HEK293T (cell line): ENCODE results near the gene RTN1.

Experiments
- CTCF ChIA-PET: fragments of 350-600 bp; formaldehyde crosslinking; extraction: SDS; loops from one replicate; lab custom pipeline; 2021; ENCODE audit warnings: antibody characterized with exemption, inconsistent platforms; lab: Yijun Ruan, JAX
- POLR2A ChIA-PET: fragments of 350-600 bp; formaldehyde crosslinking; extraction: SDS; loops from one replicate; lab custom pipeline; 2020; ENCODE audit warnings: antibody characterized with exemption, inconsistent platforms; lab: Yijun Ruan, JAX
- DNase-seq: peaks from one replicate; pipeline ENCODE4 v3.0.0; 2012; ENCODE audit warnings: mixed read lengths; ENCODE audit errors: extremely low spot score
- ARNT ChIP-seq: fragments of 450-650 bp; IDR thresholded peaks from 2 replicates; pipeline ENCODE4 v1.6.1; 2017; ENCODE audit warnings: mild to moderate bottlenecking
- BHLHE40 ChIP-seq: fragments of 450-650 bp; IDR thresholded peaks from 2 replicates; pipeline ENCODE4 v1.6.1; 2016; ENCODE audit warnings: mild to moderate bottlenecking, moderate library complexity, borderline replicate concordance
- CTBP1 ChIP-seq: fragments of 450-650 bp; IDR thresholded peaks from 2 replicates; pipeline ENCODE4 v1.6.1; 2016; ENCODE audit warnings: borderline replicate concordance
- ELF4 ChIP-seq: fragments of 450-650 bp; IDR thresholded peaks from 2 replicates; pipeline ENCODE4 v1.6.1; 2017; ENCODE audit warnings: antibody characterized with exemption
- FOXA1 ChIP-seq: fragments of 450-650 bp; IDR thresholded peaks from 2 replicates; pipeline ENCODE4 v1.6.1; 2016; ENCODE audit warnings: mild to moderate bottlenecking
- FOXK2 ChIP-seq: fragments of 450-650 bp; IDR thresholded peaks from 2 replicates; pipeline ENCODE4 v1.6.1; 2016; ENCODE audit warnings: mild to moderate bottlenecking
- FOXM1 ChIP-seq: fragments of 450-650 bp; IDR thresholded peaks from 2 replicates; pipeline ENCODE4 v1.6.1; 2017; ENCODE audit warnings: mild to moderate bottlenecking, borderline replicate concordance
- HDGF ChIP-seq: fragments of 450-650 bp; IDR thresholded peaks from 2 replicates; pipeline ENCODE4 v1.6.1; 2017; ENCODE audit warnings: antibody characterized with exemption, borderline replicate concordance
- L3MBTL2 ChIP-seq: fragments of 450-650 bp; conservative IDR thresholded peaks from 2 replicates; pipeline ENCODE4 v1.6.1; 2016; ENCODE audit warnings: mild to moderate bottlenecking
- LEF1 ChIP-seq: fragments of 450-650 bp; IDR thresholded peaks from 2 replicates; pipeline ENCODE4 v1.6.1; 2017; ENCODE audit warnings: mild to moderate bottlenecking, borderline replicate concordance
- NFRKB ChIP-seq: fragments of 450-650 bp; IDR thresholded peaks from 2 replicates; pipeline ENCODE4 v1.6.1; 2016; ENCODE audit warnings: mild to moderate bottlenecking, moderate library complexity
- PKNOX1 ChIP-seq: fragments of 450-650 bp; IDR thresholded peaks from 2 replicates; pipeline ENCODE4 v1.6.1; 2016
- SP1 ChIP-seq: fragments of 450-650 bp; IDR thresholded peaks from 2 replicates; pipeline ENCODE4 v1.6.1; 2017
- SUZ12 ChIP-seq: fragments of 450-650 bp; IDR thresholded peaks from 2 replicates; pipeline ENCODE4 v1.6.1; 2016; ENCODE audit warnings: mild to moderate bottlenecking
- TARDBP ChIP-seq: fragments of 450-650 bp; IDR thresholded peaks from 2 replicates; pipeline ENCODE4 v1.6.1; 2016
- ZNF384 ChIP-seq: fragments of 450-650 bp; IDR thresholded peaks from 2 replicates; pipeline ENCODE4 v1.6.1; 2016

The RTN1 gene

DNA sequence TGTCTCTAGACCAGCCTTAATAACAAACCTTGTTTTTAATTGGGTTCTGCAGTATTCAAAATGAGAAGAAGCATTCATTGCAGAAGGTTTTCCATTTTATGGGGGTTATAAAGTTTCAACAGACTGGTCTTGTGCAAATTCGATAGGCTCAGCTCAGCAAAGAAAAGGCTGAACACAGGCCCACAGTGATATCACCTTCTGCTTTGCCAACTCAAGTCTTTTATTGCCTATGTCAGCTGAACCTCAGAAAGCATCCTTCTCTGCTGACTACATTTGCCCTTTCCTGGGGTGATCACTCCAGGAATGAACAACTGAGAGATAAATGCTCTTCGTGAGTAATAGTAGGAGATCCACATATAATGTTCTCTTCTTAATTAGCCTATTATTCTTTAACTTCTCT is 159.5 kb downstream of the RTN1 start:
- ChIA-PET CTCF (no interaction called here), POLR2A (interaction anchor here (1.3 kb wide), 1 partner anchor 78 kb away, joined by 3 read pairs; no protein-coding TSS in a partner anchor)
- DNase-seq, result no peak
- TF ChIP-seq LEF1 (no peak), HDGF (no peak), SP1 (no peak), SUZ12 (no peak), BHLHE40 (no peak), ARNT (no peak), PKNOX1 (no peak), CTBP1 (no peak), FOXM1 (no peak), L3MBTL2 (no peak), NFRKB (no peak), TARDBP (no peak), FOXA1 (no peak), ZNF384 (no peak), ELF4 (no peak), FOXK2 (no peak)

GRCh38 chr14:59707778-59708561 is 162.6 kb downstream of the RTN1 start:
- TF ChIP-seq FOXM1 (no peak), PKNOX1 (no peak), HDGF (no peak), FOXK2 (no peak), SP1 (no peak), BHLHE40 (no peak), SUZ12 (no peak), ARNT (no peak), LEF1 (no peak), TARDBP (no peak), FOXA1 (no peak), L3MBTL2 (no peak), NFRKB (no peak)
- CTCF ChIA-PET, result interaction anchor here (0.6 to 1.6 kb wide), 3 partner anchors 23 to 210 kb away, joined by 3 to 10 read pairs (median 4); no protein-coding TSS in a partner anchor
- DNase-seq, result no peak
- POLR2A ChIA-PET, result no interaction called here

- TF ChIP-seq TARDBP (no peak), LEF1 (no peak), BHLHE40 (no peak), FOXK2 (no peak), PKNOX1 (no peak), CTBP1 (no peak), HDGF (no peak)
- ChIA-PET CTCF (no interaction called here), POLR2A (no interaction called here)
- DNase-seq, result no peak
Observed at GRCh38 chr14:59705866-59706265, 164.7 kb downstream of the RTN1 start.

DNA sequence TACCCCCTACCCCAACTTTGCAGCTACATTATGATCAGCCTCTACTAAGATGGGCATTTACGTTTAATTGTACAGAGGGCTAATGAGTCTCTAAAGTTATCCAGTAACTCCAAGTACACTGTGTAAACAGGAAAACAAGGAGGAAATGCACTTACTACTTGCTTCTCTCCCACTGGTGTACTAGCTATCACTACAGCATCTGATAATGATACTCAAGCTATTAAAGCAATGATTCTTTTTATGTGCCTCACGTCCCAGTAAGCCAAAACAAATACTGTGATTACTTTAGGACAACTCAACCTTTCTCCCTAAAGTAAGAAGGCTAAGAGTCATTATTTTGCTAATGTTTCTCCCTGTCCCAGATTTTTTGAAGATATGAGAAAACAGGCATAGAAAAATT is 165.3 kb downstream of the RTN1 start:
- ChIA-PET POLR2A (no interaction called here), CTCF (no interaction called here)
- DNase-seq, result no peak
- TF ChIP-seq ELF4 (no peak), BHLHE40 (no peak), L3MBTL2 (no peak), ARNT (no peak), CTBP1 (no peak), HDGF (no peak), SP1 (no peak)

DNA sequence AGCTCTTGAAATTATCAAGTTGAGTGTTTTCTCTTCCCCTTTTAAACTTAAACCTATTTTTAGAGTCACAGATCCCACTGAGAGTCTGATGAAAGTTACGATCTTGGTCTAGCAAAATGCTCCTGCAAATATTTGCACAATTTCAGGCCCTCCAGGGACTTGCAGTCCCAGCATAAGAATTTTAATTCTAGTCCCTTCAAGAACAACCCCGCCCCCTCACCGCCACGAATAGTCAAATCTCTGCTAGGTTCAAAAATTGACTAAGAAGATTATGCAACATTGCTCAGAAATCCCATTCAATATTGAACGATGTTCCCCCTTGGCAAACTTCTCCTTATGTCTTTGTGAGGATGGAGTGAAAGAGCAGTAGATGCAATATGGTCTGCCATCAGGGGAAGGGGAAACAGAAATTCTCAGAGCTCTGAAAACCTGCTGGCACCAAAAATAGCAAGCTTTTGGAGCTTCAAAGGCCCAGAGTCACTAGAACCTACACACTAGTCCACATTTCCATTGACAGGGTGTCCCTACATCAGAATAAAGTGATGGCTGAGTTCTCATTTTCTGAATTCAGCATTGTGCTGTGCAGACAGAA is 166.4 kb downstream of the RTN1 start:
- TF ChIP-seq LEF1 (no peak), FOXK2 (no peak), PKNOX1 (no peak), ELF4 (no peak), CTBP1 (no peak), SP1 (no peak), FOXM1 (no peak), ZNF384 (no peak), BHLHE40 (no peak), FOXA1 (no peak)
- ChIA-PET POLR2A (no interaction called here), CTCF (no interaction called here)
- no peak for DNase-seq

DNA sequence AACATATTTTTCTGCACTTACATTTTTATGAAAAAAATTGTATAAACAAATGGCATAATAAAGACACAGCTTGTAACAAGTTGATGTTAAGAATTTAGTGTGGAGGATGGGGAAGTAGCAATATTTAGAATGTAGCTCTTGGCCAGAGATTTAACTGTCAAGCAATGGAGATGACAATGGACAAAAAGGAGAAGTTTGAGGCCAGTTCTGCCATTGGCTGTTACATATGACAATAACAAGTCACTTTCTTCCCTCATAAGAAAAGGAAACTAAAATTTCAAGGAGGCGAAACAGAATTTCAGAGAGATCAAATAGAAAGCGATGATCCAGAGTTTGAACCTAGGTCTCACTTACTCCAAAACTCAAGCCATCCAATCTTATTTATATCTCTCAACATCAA is 171.1 kb downstream of the RTN1 start:
- TF ChIP-seq LEF1, result no peak
- ChIA-PET POLR2A (no interaction called here), CTCF (interaction anchor here (1.4 kb wide), 1 partner anchor 192 kb away, joined by 3 read pairs; no protein-coding TSS in a partner anchor)
- no peak for DNase-seq
